ENCODE data around the gene ATP6V1G3. TPM values are rescaled to one million over a fixed set of nuclear protein-coding genes. Genes with fewer than 3 reads are reported as not detected.

The ATP6V1G3 gene
- total RNA-seq, 1 donor from 2014 or later: not detected

DNA sequence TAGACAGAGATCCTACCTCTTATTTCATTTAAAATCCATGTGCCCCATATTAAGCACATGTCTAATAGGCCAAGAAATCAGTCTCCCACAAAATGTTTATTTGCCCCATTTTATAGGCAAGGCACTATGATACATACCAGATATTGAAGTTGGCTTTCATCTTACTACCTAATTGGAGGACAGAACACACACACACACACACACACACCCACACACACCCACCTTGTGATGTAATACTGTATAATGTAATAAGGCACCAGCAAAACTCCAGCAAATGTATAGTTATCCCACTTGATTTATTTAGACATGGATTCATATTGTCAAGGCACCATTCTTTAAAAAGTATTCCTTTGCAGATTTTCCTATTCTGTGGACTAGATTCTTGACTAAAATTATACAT lies 56.8 kb downstream of the ATP6V1G3 start:
- Mint-ChIP-seq H3K4me1 (ENCODE audit: low read depth, unreplicated experiment) (no peaks in the 10 kb centered on the region), H3K27me3 (ENCODE audit: low read depth, unreplicated experiment) (no peaks in the 10 kb centered on the region), H3K4me3 (ENCODE audit: unreplicated experiment) (no peak overlapping the region), H3K27ac (ENCODE audit: unreplicated experiment) (no peak overlapping the region), H3K36me3 (ENCODE audit: low read depth, unreplicated experiment) (no peaks in the 10 kb centered on the region), H3K9me3 (ENCODE audit: unreplicated experiment) (no peaks in the 10 kb centered on the region)
- no peak overlapping the region for H2AFZ ChIP-seq (ENCODE audit: low read depth, low read length)
- TF ChIP-seq, protein P1, sequence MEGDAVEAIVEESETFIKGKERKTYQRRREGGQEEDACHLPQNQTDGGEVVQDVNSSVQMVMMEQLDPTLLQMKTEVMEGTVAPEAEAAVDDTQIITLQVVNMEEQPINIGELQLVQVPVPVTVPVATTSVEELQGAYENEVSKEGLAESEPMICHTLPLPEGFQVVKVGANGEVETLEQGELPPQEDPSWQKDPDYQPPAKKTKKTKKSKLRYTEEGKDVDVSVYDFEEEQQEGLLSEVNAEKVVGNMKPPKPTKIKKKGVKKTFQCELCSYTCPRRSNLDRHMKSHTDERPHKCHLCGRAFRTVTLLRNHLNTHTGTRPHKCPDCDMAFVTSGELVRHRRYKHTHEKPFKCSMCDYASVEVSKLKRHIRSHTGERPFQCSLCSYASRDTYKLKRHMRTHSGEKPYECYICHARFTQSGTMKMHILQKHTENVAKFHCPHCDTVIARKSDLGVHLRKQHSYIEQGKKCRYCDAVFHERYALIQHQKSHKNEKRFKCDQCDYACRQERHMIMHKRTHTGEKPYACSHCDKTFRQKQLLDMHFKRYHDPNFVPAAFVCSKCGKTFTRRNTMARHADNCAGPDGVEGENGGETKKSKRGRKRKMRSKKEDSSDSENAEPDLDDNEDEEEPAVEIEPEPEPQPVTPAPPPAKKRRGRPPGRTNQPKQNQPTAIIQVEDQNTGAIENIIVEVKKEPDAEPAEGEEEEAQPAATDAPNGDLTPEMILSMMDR (IDR thresholded peaks at IDR 0.05; ENCODE audit: insufficient read depth, low read depth, low read length): no peak
- no peak for TF ChIP-seq EZH2 (IDR thresholded peaks at IDR 0.05; ENCODE audit: insufficient read depth, low read length)
- no peak overlapping the region for H3K4me2 ChIP-seq (ENCODE audit: low read length)
- no peaks in the 10 kb centered on the region for H3K4me1 ChIP-seq (ENCODE audit: insufficient read depth, low read length)
- no peaks in the 10 kb centered on the region for H3K36me3 ChIP-seq (ENCODE audit: insufficient read depth, low read length)
- FAIRE-seq (no peak), DNase-seq (ENCODE audit: low read depth) (no peak)
- H3K27ac ChIP-seq (ENCODE audit: low read depth, low read length): no peak overlapping the region
- H3K27me3 ChIP-seq (ENCODE audit: insufficient read depth, low read length): no peaks in the 10 kb centered on the region
- no peak overlapping the region for H3K9ac ChIP-seq (ENCODE audit: low read length)
- no peaks in the 10 kb centered on the region for H4K20me1 ChIP-seq (ENCODE audit: insufficient read depth, low read length)
- no peaks in the 10 kb centered on the region for H3K79me2 ChIP-seq (ENCODE audit: insufficient read depth, low read length)
- H3K9me3 ChIP-seq (ENCODE audit: insufficient read depth, low read depth, low read length): no peaks in the 10 kb centered on the region
- no peak overlapping the region for H3K4me3 ChIP-seq (ENCODE audit: insufficient read depth, low read depth, low read length)

DNA sequence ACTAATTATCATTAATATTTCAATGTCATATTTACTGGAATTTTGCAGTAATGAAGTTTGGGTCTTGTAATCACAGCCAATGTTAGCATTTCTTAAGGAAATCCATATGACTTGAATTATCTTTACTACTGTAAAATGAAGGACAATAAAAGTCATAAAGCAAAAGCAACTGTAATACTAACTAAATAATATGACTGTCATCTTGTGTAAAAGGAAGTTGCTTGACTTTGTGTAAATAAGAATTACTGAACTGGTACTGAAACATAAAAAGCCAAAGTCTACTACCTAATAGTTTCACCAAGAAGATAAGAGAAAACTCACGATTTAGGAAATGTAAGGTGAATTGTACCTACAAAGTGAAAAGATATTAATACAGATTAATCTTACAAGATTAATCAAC lies 57.5 kb downstream of the ATP6V1G3 start:
- no peaks in the 10 kb centered on the region for H3K27me3 Mint-ChIP-seq (ENCODE audit: low read depth, unreplicated experiment)

DNA sequence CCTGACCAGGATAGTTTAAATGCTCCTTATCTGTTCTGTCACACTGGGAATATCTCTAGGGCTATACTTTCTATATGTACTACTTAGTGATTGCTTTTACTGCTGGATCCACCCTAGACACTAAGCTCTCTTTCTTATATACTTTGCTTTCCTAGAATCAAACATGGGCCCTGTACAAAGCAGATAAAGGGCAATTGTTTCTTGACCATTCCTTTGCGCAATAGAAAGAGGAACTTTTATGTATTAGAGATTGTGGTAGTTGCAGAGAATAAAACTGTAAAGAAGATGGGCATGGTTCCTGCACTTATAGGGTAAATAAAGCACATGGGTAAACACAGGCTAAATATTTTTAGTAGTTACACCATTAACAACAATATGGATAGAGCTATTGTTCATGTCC lies 58.8 kb downstream of the ATP6V1G3 start:
- FAIRE-seq: no peak

More for the DNA sequence above, 57.5 kb downstream of the ATP6V1G3 start:
- H3K36me3 Mint-ChIP-seq (ENCODE audit: low read depth, unreplicated experiment): no peaks in the 10 kb centered on the region
- no peak overlapping the region for H3K27ac ChIP-seq (ENCODE audit: low read depth, low read length)
- H3K27ac Mint-ChIP-seq (ENCODE audit: unreplicated experiment): no peak overlapping the region
- H3K36me3 ChIP-seq (ENCODE audit: insufficient read depth, low read length): no peaks in the 10 kb centered on the region
- no peak overlapping the region for H3K4me2 ChIP-seq (ENCODE audit: low read length)
- no peak for DNase-seq (ENCODE audit: low read depth)
- no peak overlapping the region for H3K4me3 ChIP-seq (ENCODE audit: insufficient read depth, low read depth, low read length)
- H3K79me2 ChIP-seq (ENCODE audit: insufficient read depth, low read length): no peaks in the 10 kb centered on the region
- H3K4me1 ChIP-seq (ENCODE audit: insufficient read depth, low read length): no peaks in the 10 kb centered on the region
- no peak overlapping the region for H2AFZ ChIP-seq (ENCODE audit: low read depth, low read length)
- no peaks in the 10 kb centered on the region for H3K9me3 ChIP-seq (ENCODE audit: insufficient read depth, low read depth, low read length)
- no peaks in the 10 kb centered on the region for H4K20me1 ChIP-seq (ENCODE audit: insufficient read depth, low read length)
- no peak overlapping the region for H3K9ac ChIP-seq (ENCODE audit: low read length)
- H3K27me3 ChIP-seq (ENCODE audit: insufficient read depth, low read length): no peaks in the 10 kb centered on the region
- no peaks in the 10 kb centered on the region for H3K4me1 Mint-ChIP-seq (ENCODE audit: low read depth, unreplicated experiment)
- H3K4me3 Mint-ChIP-seq (ENCODE audit: unreplicated experiment): no peak overlapping the region
- no peaks in the 10 kb centered on the region for H3K9me3 Mint-ChIP-seq (ENCODE audit: unreplicated experiment)
- FAIRE-seq: peak; percentile 82
- TF ChIP-seq, protein P1 (IDR thresholded peaks at IDR 0.05; ENCODE audit: insufficient read depth, low read depth, low read length): no peak
- no peak for TF ChIP-seq EZH2 (IDR thresholded peaks at IDR 0.05; ENCODE audit: insufficient read depth, low read length)

More for the DNA sequence above, 58.8 kb downstream of the ATP6V1G3 start:
- TF ChIP-seq, protein P1 (IDR thresholded peaks at IDR 0.05; ENCODE audit: insufficient read depth, low read depth, low read length): no peak
- TF ChIP-seq EZH2 (IDR thresholded peaks at IDR 0.05; ENCODE audit: insufficient read depth, low read length): no peak
- no peak overlapping the region for H3K4me3 ChIP-seq (ENCODE audit: insufficient read depth, low read depth, low read length)
- no peak overlapping the region for H3K27ac ChIP-seq (ENCODE audit: low read depth, low read length)
- no peaks in the 10 kb centered on the region for H3K4me1 ChIP-seq (ENCODE audit: insufficient read depth, low read length)
- no peak overlapping the region for H3K9ac ChIP-seq (ENCODE audit: low read length)
- H3K79me2 ChIP-seq (ENCODE audit: insufficient read depth, low read length): no peaks in the 10 kb centered on the region
- no peaks in the 10 kb centered on the region for H3K4me1 Mint-ChIP-seq (ENCODE audit: low read depth, unreplicated experiment)
- H3K9me3 Mint-ChIP-seq (ENCODE audit: unreplicated experiment): no peaks in the 10 kb centered on the region
- no peak overlapping the region for H2AFZ ChIP-seq (ENCODE audit: low read depth, low read length)
- no peak for DNase-seq (ENCODE audit: low read depth)
- no peaks in the 10 kb centered on the region for H3K36me3 Mint-ChIP-seq (ENCODE audit: low read depth, unreplicated experiment)
- H3K4me3 Mint-ChIP-seq (ENCODE audit: unreplicated experiment): no peak overlapping the region
- H3K9me3 ChIP-seq (ENCODE audit: insufficient read depth, low read depth, low read length): no peaks in the 10 kb centered on the region
- H3K27ac Mint-ChIP-seq (ENCODE audit: unreplicated experiment): no peak overlapping the region
- H4K20me1 ChIP-seq (ENCODE audit: insufficient read depth, low read length): no peaks in the 10 kb centered on the region
- no peaks in the 10 kb centered on the region for H3K36me3 ChIP-seq (ENCODE audit: insufficient read depth, low read length)
- H3K27me3 ChIP-seq (ENCODE audit: insufficient read depth, low read length): no peaks in the 10 kb centered on the region
- H3K27me3 Mint-ChIP-seq (ENCODE audit: low read depth, unreplicated experiment): no peaks in the 10 kb centered on the region
- H3K4me2 ChIP-seq (ENCODE audit: low read length): no peak overlapping the region
